H1 (cell line): Measurements from ENCODE around the gene DBNDD1. TPM values are rescaled to one million over a fixed set of nuclear protein-coding genes. Genes with fewer than 3 reads are reported as not detected.

Experiments
- CTCF ChIA-PET: fragments of 300-600 bp; sonication (Branson Sonifier 250); formaldehyde crosslinking; loops from one replicate; lab custom pipeline; 2021; ENCODE audit not compliant: partially characterized antibody; lab: Charles Lee
- POLR2A ChIA-PET: fragments of 300-600 bp; sonication (Branson Sonifier 250); formaldehyde crosslinking; loops from one replicate; lab custom pipeline; 2021; ENCODE audit warnings: inconsistent platforms; ENCODE audit not compliant: partially characterized antibody; lab: Charles Lee
- DNase-seq, 2 experiments: peaks; one replicate each; pipeline versions ENCODE4 v3.0.0 to v3.0.0-alpha.2; 2010 to 2022; ENCODE audit warnings: low spot score in 2 of 2, low read depth in 1 of 2, mixed read lengths in 1 of 2
- FAIRE-seq: peaks from 2 replicates; lab custom pipeline; 2011; peaks lifted over from hg19 to GRCh38; lab: Jason Lieb, UNC
- H2AFZ ChIP-seq: 2 replicates; pipeline ENCODE4 v1.8.1; 2012; ENCODE audit warnings: low read length, inconsistent platforms
- H2AK5ac ChIP-seq: 2 replicates; pipeline ENCODE4 v1.6.1; 2013; ENCODE audit warnings: low read depth, low read length
- H2BK120ac ChIP-seq: replicated peaks from 2 replicates; pipeline ENCODE3; 2013; ENCODE audit warnings: low read depth, low read length, inconsistent platforms
- H2BK12ac ChIP-seq: 2 replicates; pipeline ENCODE4 v1.6.1; 2013; ENCODE audit warnings: low read depth, low read length
- H2BK15ac ChIP-seq: 2 replicates; pipeline ENCODE4 v1.6.1; 2013; ENCODE audit warnings: low read length
- H2BK20ac ChIP-seq: 2 replicates; pipeline ENCODE4 v1.6.1; 2013; ENCODE audit warnings: low read length
- H2BK5ac ChIP-seq: 2 replicates; pipeline ENCODE4 v1.6.1; 2013; ENCODE audit warnings: low read depth, low read length
- H3K14ac ChIP-seq: 2 replicates; pipeline ENCODE4 v1.6.1; 2013; ENCODE audit warnings: inconsistent platforms; ENCODE audit not compliant: insufficient read length
- H3K18ac ChIP-seq: 2 replicates; pipeline ENCODE4 v1.6.1; 2013; ENCODE audit warnings: low read length; ENCODE audit errors: extremely low read depth
- H3K23ac ChIP-seq: 2 replicates; pipeline ENCODE4 v1.6.1; 2013; ENCODE audit warnings: inconsistent platforms; ENCODE audit not compliant: insufficient read length
- H3K23me2 ChIP-seq: 2 replicates; pipeline ENCODE4 v1.6.1; 2013; ENCODE audit warnings: low read depth, low read length
- H3K27ac ChIP-seq: 2 replicates; pipeline ENCODE4 v1.6.1; 2011; ENCODE audit warnings: low read depth, low read length, inconsistent platforms
- H3K27me3 ChIP-seq, 4 experiments: replicated peaks in 1 of 4; 1 replicate in 1 of 4; 2 replicates in 3 of 4; pipeline versions ENCODE4 v1.6.1 to v1.8.1; 2011 to 2013; ENCODE audit warnings: low read length in 3 of 4, mild to moderate bottlenecking in 3 of 4, inconsistent platforms in 2 of 4, mixed read lengths in 2 of 4, moderate library complexity in 1 of 4; ENCODE audit not compliant: control insufficient read depth in 3 of 4, insufficient read depth in 3 of 4; ENCODE audit errors: extremely low read depth in 1 of 4
- H3K36me3 ChIP-seq, 4 experiments: 2 replicates each; pipeline versions ENCODE4 v1.6.1 to v1.8.1; 2011 to 2013; ENCODE audit warnings: mild to moderate bottlenecking in 4 of 4, low read length in 3 of 4, moderate library complexity in 2 of 4, control low read depth in 1 of 4, inconsistent platforms in 1 of 4; ENCODE audit not compliant: insufficient read depth in 4 of 4, control insufficient read depth in 2 of 4
- H3K4ac ChIP-seq: replicated peaks from 2 replicates; pipeline ENCODE3; 2013; ENCODE audit warnings: low read length, low read depth, mixed read lengths, inconsistent platforms; ENCODE audit not compliant: insufficient read length
- H3K4me1 ChIP-seq, 4 experiments: replicated peaks in 1 of 4; 1 replicate in 1 of 4; 2 replicates in 3 of 4; pipeline versions ENCODE4 v1.6.1 to v1.8.1; 2011 to 2013; ENCODE audit warnings: low read length in 3 of 4, inconsistent platforms in 2 of 4, mixed read lengths in 1 of 4; ENCODE audit not compliant: insufficient read depth in 4 of 4, control insufficient read depth in 3 of 4
- H3K4me2 ChIP-seq, 2 experiments: 2 replicates each; pipeline versions ENCODE4 v1.6.1 to v1.8.1; 2011 to 2013; ENCODE audit warnings: low read depth in 2 of 2, low read length in 2 of 2, control low read depth in 1 of 2, inconsistent platforms in 1 of 2, mild to moderate bottlenecking in 1 of 2; ENCODE audit not compliant: insufficient read depth in 1 of 2
- H3K4me3 ChIP-seq, 4 experiments: fragments of 200-600, 300-600 bp in 1 of 4; sonication (generic), shearing (Covaris generic), sonication (Bioruptor Twin) in 1 of 4; 2 replicates each; pipeline versions ENCODE4 v1.5.1 to v1.8.1; 2011 to 2016; ENCODE audit warnings: low read length in 4 of 4, low read depth in 3 of 4, control low read depth in 2 of 4, inconsistent platforms in 2 of 4, mild to moderate bottlenecking in 2 of 4, mixed read lengths in 1 of 4, moderate library complexity in 1 of 4; ENCODE audit not compliant: insufficient read depth in 2 of 4; ENCODE audit errors: extremely low read depth in 1 of 4
- H3K56ac ChIP-seq: replicated peaks from 2 replicates; pipeline ENCODE3; 2013; ENCODE audit warnings: low read depth, mild to moderate bottlenecking, mixed read lengths, low read length, inconsistent platforms; ENCODE audit not compliant: insufficient read length
- H3K79me1 ChIP-seq: 2 replicates; pipeline ENCODE4 v1.6.1; 2013; ENCODE audit warnings: low read depth, low read length, control low read depth
- H3K79me2 ChIP-seq, 2 experiments: 2 replicates each; pipeline versions ENCODE4 v1.6.1 to v1.8.1; 2012 to 2013; ENCODE audit warnings: low read length in 2 of 2, mild to moderate bottlenecking in 2 of 2, inconsistent platforms in 1 of 2; ENCODE audit not compliant: insufficient read depth in 2 of 2, control insufficient read depth in 1 of 2
- H3K9ac ChIP-seq, 4 experiments: replicated peaks in 1 of 4; 1 replicate in 1 of 4; 2 replicates in 3 of 4; pipeline versions ENCODE4 v1.6.1 to v1.8.1; 2011 to 2013; ENCODE audit warnings: low read depth in 3 of 4, low read length in 3 of 4, control low read depth in 2 of 4, mild to moderate bottlenecking in 2 of 4, moderate library complexity in 2 of 4, inconsistent platforms in 1 of 4; ENCODE audit errors: extremely low read depth in 1 of 4
- H3K9me3 ChIP-seq, 2 experiments: 2 replicates each; pipeline versions ENCODE4 v1.6.1 to v1.8.1; 2012 to 2013; ENCODE audit warnings: mild to moderate bottlenecking in 2 of 2, moderate library complexity in 2 of 2, control low read depth in 1 of 2, inconsistent platforms in 1 of 2, low read depth in 1 of 2, low read length in 1 of 2, mixed read lengths in 1 of 2; ENCODE audit not compliant: insufficient read depth in 2 of 2
- H4K20me1 ChIP-seq, 2 experiments: replicated peaks in 1 of 2; 2 replicates each; pipeline versions ENCODE3 to v1.8.1; 2011 to 2013; ENCODE audit warnings: inconsistent platforms in 2 of 2, low read length in 2 of 2, mild to moderate bottlenecking in 1 of 2; ENCODE audit not compliant: insufficient read depth in 2 of 2, control insufficient read depth in 1 of 2
- H4K5ac ChIP-seq: 2 replicates; pipeline ENCODE4 v1.6.1; 2013; ENCODE audit warnings: low read length, low read depth, mixed read lengths, inconsistent platforms; ENCODE audit not compliant: insufficient read length
- H4K8ac ChIP-seq: 2 replicates; pipeline ENCODE4 v1.8.0; 2013; ENCODE audit warnings: mild to moderate bottlenecking, moderate library complexity, low read length, inconsistent platforms; ENCODE audit not compliant: insufficient read depth; ENCODE audit errors: extremely low read depth
- H4K91ac ChIP-seq: replicated peaks from 2 replicates; pipeline ENCODE3; 2013; ENCODE audit warnings: low read length, mixed read lengths, inconsistent platforms; ENCODE audit not compliant: insufficient read length
- CTBP2 ChIP-seq: IDR thresholded peaks from 2 replicates; pipeline ENCODE4 v1.7.0; 2011; ENCODE audit warnings: borderline replicate concordance, mild to moderate bottlenecking, moderate library complexity, mixed read lengths, low read length; ENCODE audit not compliant: insufficient read depth, insufficient read length
- WGBS, 2 experiments: shearing (Covaris generic) in 1 of 2; methylation state at CpG; one replicate each; pipeline versions ENCODE4 v1.1.6 to v1.1.7; 2013 to 2015; ENCODE audit warnings: low lambda C conversion rate in 2 of 2, mixed read lengths in 2 of 2, inconsistent platforms in 1 of 2, low coverage in 1 of 2, missing lambda C conversion rate in 1 of 2; ENCODE audit not compliant: insufficient replicate concordance in 2 of 2, insufficient coverage in 1 of 2, insufficient read length in 1 of 2; ENCODE audit errors: extremely low coverage in 1 of 2, missing lambda C conversion rate in 1 of 2; 5-methylcytosine and 5-hydroxymethylcytosine counted together
- polyA plus RNA-seq, 7 experiments: library from polyadenylated mRNA; depleted of rRNA in 3 of 7; stranded (reverse) in 5 of 7; unstranded in 2 of 7; fragments of >200 nt in 5 of 7; fragments of 200-250 nt in 2 of 7; gene quantifications; 1 replicate in 5 of 7; 2 replicates in 1 of 7; 4 replicates in 1 of 7; pipeline versions ENCODE4 v1.2.1 to v1.2.3, GENCODE V29; 2011 to 2013; ENCODE audit warnings: missing spikeins in 2 of 7, mixed read lengths in 2 of 7
- total RNA-seq: library from RNA; stranded (reverse); fragmentation: NEBNext Ultra II Directional; extraction: Animal tissue kit (Norgen Biotek cat#: 25700); gene quantifications from 2 replicates; pipeline ENCODE4 v1.2.1, GENCODE V29; 2021

Gene DBNDD1
- total and polyA plus RNA-seq, 2 of the 8 experiments (the other 6 are each of a cell fraction or from before 2014, with no cell fraction given) = 69.9 to 92.6 TPM

- peaks cover 10 to 11% of the 10 kb centered on the region in 2 experiments; a peak in 3 of 4 replicates for H3K9me3 ChIP-seq
- H3K79me1 ChIP-seq = peaks cover 18% of the 10 kb centered on the region
- H3K9ac ChIP-seq = no peak overlapping the region
- H3K4me1 ChIP-seq = peaks cover 0 to 8% (median 3%) of the 10 kb centered on the region in 4 experiments; a peak in 3 of 7 replicates
- H4K8ac ChIP-seq = no peak overlapping the region; the same call in 1 of the 2 replicates
- no peak overlapping the region for H3K23ac ChIP-seq
- H2AFZ ChIP-seq = no peak overlapping the region
- peaks cover 6 to 15% (median 8%) of the 10 kb centered on the region in 4 experiments; a peak in 6 of 8 replicates for H3K36me3 ChIP-seq
- FAIRE-seq (no peak), DNase-seq (no peak)
- H2BK12ac ChIP-seq = no peak overlapping the region
- H3K23me2 ChIP-seq = peaks cover 11% of the 10 kb centered on the region
- H3K18ac ChIP-seq = no peak overlapping the region
- TF ChIP-seq CTBP2 = no peak
- no peak overlapping the region for H3K27ac ChIP-seq
- CTCF ChIA-PET = interaction anchor here (0.9 to 1.5 kb wide), 3 partner anchors 15 to 27 kb away, joined by 3 to 6 read pairs (median 6); no protein-coding TSS in a partner anchor
- H4K5ac ChIP-seq = no peak overlapping the region
- H3K4me3 ChIP-seq = no peak overlapping the region
- no peak overlapping the region for H2BK5ac ChIP-seq
- H4K91ac ChIP-seq = no peak overlapping the region
- peaks cover 0 to 6% (median 0%) of the 10 kb centered on the region in 4 experiments; a peak in 2 of 7 replicates for H3K27me3 ChIP-seq
- no peak overlapping the region for H3K4ac ChIP-seq
- H3K56ac ChIP-seq = no peak overlapping the region
- H3K4me2 ChIP-seq = no peak overlapping the region
- peaks cover 0 to 7% of the 10 kb centered on the region in 2 experiments for H4K20me1 ChIP-seq
- no peak overlapping the region for H2AK5ac ChIP-seq
- POLR2A ChIA-PET = interaction anchor here (0.6 to 6.9 kb wide), 7 partner anchors 12 to 853 kb away, joined by 3 to 54 read pairs (median 3); no protein-coding TSS in a partner anchor
- peaks cover 12 to 52% of the 10 kb centered on the region in 2 experiments for H3K79me2 ChIP-seq
- 97% methylated on average over 2 of the region's 2 CpGs; no CpG with 5 or more reads in 1 of the 2 experiments for WGBS, 2 experiments
- H2BK15ac ChIP-seq = no peak overlapping the region
- H2BK120ac ChIP-seq = no peak overlapping the region
- H2BK20ac ChIP-seq = no peak overlapping the region
- no peak overlapping the region for H3K14ac ChIP-seq
These were observed 44.4 kb downstream of the DBNDD1 start for GRCh38 chr16:89974870-89975269.
